A549 (cell line): ENCODE measurements around the gene CACNB3. TPM values are rescaled to one million over a fixed set of nuclear protein-coding genes. Genes with fewer than 3 reads are reported as not detected.

Experiments
- ATAC-seq, 2 experiments: fragments of 200-7000 bp in 1 of 2; fragments of >200 bp in 1 of 2; cut with Nextera tagmentation in 1 of 2; cut with Tn5 transposase in 1 of 2; 3 replicates each; pipeline versions ENCODE4 v1.8.0 to v1.9.1; 2018 to 2020; ENCODE audit warnings: mild to moderate bottlenecking in 1 of 2, moderate library complexity in 1 of 2
- CTCF ChIA-PET: fragments of 300-600 bp; sonication (Branson Sonifier 250); formaldehyde crosslinking; extraction: SDS; loops from one replicate; lab custom pipeline; 2021; ENCODE audit warnings: antibody characterized with exemption, inconsistent platforms; lab: Yijun Ruan, JAX
- POLR2A ChIA-PET: fragments of 350-600 bp; formaldehyde crosslinking; extraction: SDS; loops from one replicate; lab custom pipeline; 2021; ENCODE audit warnings: antibody characterized with exemption, inconsistent platforms; lab: Yijun Ruan, JAX
- DNase-seq, 2 experiments: peaks; one replicate each; pipeline versions ENCODE4 v3.0.0 to v3.0.0-alpha.2; 2011 to 2016; ENCODE audit warnings: low read depth in 1 of 2, low spot score in 1 of 2
- FAIRE-seq: peaks from 2 replicates; lab custom pipeline; 2011; peaks lifted over from hg19 to GRCh38; lab: Jason Lieb, UNC
- H3K27ac ChIP-seq, 2 experiments: fragments of >200 bp; sonication (Bioruptor Twin); formaldehyde crosslinking; 3 replicates each; pipeline ENCODE4 v1.5.1; 2016 to 2017
- H3K4me1 ChIP-seq: fragments of >200 bp; sonication (Bioruptor Twin); formaldehyde crosslinking; 3 replicates; pipeline ENCODE4 v1.6.1; 2016
- H3K4me2 ChIP-seq: fragments of >200 bp; sonication (Bioruptor Twin); formaldehyde crosslinking; 3 replicates; pipeline ENCODE4 v1.6.1; 2016
- H3K4me3 ChIP-seq: fragments of >200 bp; sonication (Bioruptor Twin); formaldehyde crosslinking; 3 replicates; pipeline ENCODE4 v1.5.1; 2016
- H3K9me3 ChIP-seq: fragments of >200 bp; sonication (Bioruptor Twin); formaldehyde crosslinking; 3 replicates; pipeline ENCODE4 v1.6.1; 2016
- BCL3 ChIP-seq: fragments of >200 bp; sonication (Bioruptor Twin); formaldehyde crosslinking; IDR thresholded peaks from 3 replicates; pipeline ENCODE4 v1.6.1; 2016
- CHD2 ChIP-seq: fragments of 150-350 bp; IDR thresholded peaks from 2 replicates; pipeline ENCODE4 v1.6.1; 2014; ENCODE audit warnings: low read length; ENCODE audit not compliant: partially characterized antibody
- E2F6 ChIP-seq: IDR thresholded peaks from 2 replicates; pipeline ENCODE4 v1.6.1; 2012; ENCODE audit warnings: low read depth, borderline replicate concordance
- EHF ChIP-seq: fragments of 250-450 bp; sonication (Bioruptor Pico); IDR thresholded peaks from 2 replicates; pipeline ENCODE4 v1.5.0; 2020; ENCODE audit warnings: mild to moderate bottlenecking
- ELK1 ChIP-seq: fragments of 150-350 bp; IDR thresholded peaks from 2 replicates; pipeline ENCODE4 v1.6.1; 2014; ENCODE audit warnings: low read depth, mild to moderate bottlenecking, low read length
- EP300 ChIP-seq, 2 experiments: fragments of >200 bp; sonication (Bioruptor Twin); formaldehyde crosslinking; IDR thresholded peaks; 2 replicates in 1 of 2; 3 replicates in 1 of 2; pipeline ENCODE4 v1.6.1; 2016 to 2017
- ESRRA ChIP-seq: fragments of 150-350 bp; IDR thresholded peaks from 2 replicates; pipeline ENCODE4 v1.6.1; 2014; ENCODE audit warnings: mild to moderate bottlenecking, low read length, borderline replicate concordance
- FOSB ChIP-seq: fragments of 250-450 bp; sonication (Bioruptor Pico); IDR thresholded peaks from 2 replicates; pipeline ENCODE4 v1.5.0; 2020; ENCODE audit warnings: mild to moderate bottlenecking, moderate library complexity
- FOSL2 ChIP-seq, 2 experiments: fragments of 450-650 bp in 1 of 2; fragments of >200 bp in 1 of 2; sonication (Bioruptor Twin) in 1 of 2; formaldehyde crosslinking; IDR thresholded peaks; 2 replicates each; pipeline versions ENCODE4 v1.5.0 to v1.6.1; 2016 to 2020; ENCODE audit warnings: mild to moderate bottlenecking in 1 of 2, moderate library complexity in 1 of 2
- FOXS1 ChIP-seq: fragments of 250-450 bp; sonication (Bioruptor Pico); IDR thresholded peaks from 2 replicates; pipeline ENCODE4 v1.5.0; 2020; ENCODE audit warnings: mild to moderate bottlenecking, moderate library complexity
- GATA3 ChIP-seq: IDR thresholded peaks from 2 replicates; pipeline ENCODE4 v1.6.1; 2012; ENCODE audit warnings: borderline replicate concordance
- HEYL ChIP-seq: fragments of 250-450 bp; sonication (Bioruptor Pico); IDR thresholded peaks from 2 replicates; pipeline ENCODE4 v1.8.0; 2021; ENCODE audit warnings: mild to moderate bottlenecking, moderate library complexity
- HMGXB4 ChIP-seq: fragments of 250-450 bp; sonication (Bioruptor Pico); IDR thresholded peaks from 2 replicates; pipeline ENCODE4 v1.5.0; 2021; ENCODE audit warnings: mild to moderate bottlenecking, moderate library complexity, borderline replicate concordance
- HOXB13 ChIP-seq: fragments of 250-450 bp; sonication (Bioruptor Pico); IDR thresholded peaks from 2 replicates; pipeline ENCODE4 v1.5.0; 2020; ENCODE audit warnings: low read depth, mild to moderate bottlenecking, moderate library complexity
- HOXB5 ChIP-seq: fragments of 250-450 bp; sonication (Bioruptor Pico); IDR thresholded peaks from 2 replicates; pipeline ENCODE4 v1.5.0; 2020; ENCODE audit warnings: mild to moderate bottlenecking, moderate library complexity
- KDM1A ChIP-seq: fragments of 200-600 bp; sonication (generic); IDR thresholded peaks from 2 replicates; pipeline ENCODE4 v1.6.1; 2016; ENCODE audit warnings: low read depth, mild to moderate bottlenecking
- MAFK ChIP-seq: fragments of 450-650 bp; IDR thresholded peaks from 2 replicates; pipeline ENCODE4 v1.6.1; 2014; ENCODE audit not compliant: partially characterized antibody
- MAX ChIP-seq: IDR thresholded peaks from 2 replicates; pipeline ENCODE4 v1.6.1; 2012
- MYC ChIP-seq: IDR thresholded peaks from 2 replicates; pipeline ENCODE4 v1.6.1; 2012; ENCODE audit warnings: mild to moderate bottlenecking, inconsistent platforms, low read length, improper control_type of control experiment, borderline replicate concordance
- NFE2L2 ChIP-seq: fragments of 150-350 bp; conservative IDR thresholded peaks from 2 replicates; pipeline ENCODE4 v1.6.1; 2014; ENCODE audit warnings: low read length
- NR3C1 ChIP-seq: fragments of >200 bp; sonication (Bioruptor Twin); formaldehyde crosslinking; IDR thresholded peaks from 3 replicates; pipeline ENCODE4 v1.6.1; 2017
- POLR2AphosphoS2 ChIP-seq: conservative IDR thresholded peaks from 2 replicates; pipeline ENCODE4 v1.6.1; 2012; ENCODE audit warnings: low read length, improper control_type of control experiment, inconsistent platforms
- RCOR1 ChIP-seq: fragments of 150-350 bp; IDR thresholded peaks from 2 replicates; pipeline ENCODE4 v1.6.1; 2014; ENCODE audit warnings: antibody characterized with exemption, low read length, low read depth
- RFX5 ChIP-seq: fragments of 450-650 bp; IDR thresholded peaks from 2 replicates; pipeline ENCODE4 v1.7.1; 2014; ENCODE audit warnings: antibody characterized with exemption, mild to moderate bottlenecking, moderate library complexity
- ZFP36 ChIP-seq: fragments of 450-650 bp; IDR thresholded peaks from 2 replicates; pipeline ENCODE4 v1.6.1; 2014; ENCODE audit warnings: borderline replicate concordance; ENCODE audit not compliant: partially characterized antibody
- WGBS: methylation state at CpG from one replicate; pipeline ENCODE4 v1.1.6; 2017; ENCODE audit errors: missing lambda C conversion rate; 5-methylcytosine and 5-hydroxymethylcytosine counted together
- polyA plus RNA-seq, 4 experiments: library from polyadenylated mRNA; depleted of rRNA in 3 of 4; stranded (reverse); fragments of >200 nt; fragmentation: RNase III in 1 of 4; extraction: RNeasy Plus Mini Kit Qiagen cat#74134 plus additional on column Dnase treatment in 1 of 4; gene quantifications; 2 replicates in 3 of 4; 3 replicates in 1 of 4; pipeline ENCODE4 v1.2.3, GENCODE V29; 2011 to 2017

The CACNB3 gene
- polyA plus RNA-seq, 2 of the 4 experiments (the other 2 are of a cell fraction): 12.9 to 23.9 TPM

GRCh38 chr12:48813465-48814261 lies 4.6 kb upstream of the CACNB3 start:
- ATAC-seq (peak in 1 of 2 experiments; percentile 1; a peak in 2 of 6 replicates), FAIRE-seq (no peak), DNase-seq (no peak)
- 41% methylated on average over 18 of the region's 18 CpGs for whole genome bisulfite sequencing
- peak overlapping the region; percentile 91 for H3K4me2 ChIP-seq
- TF ChIP-seq MAX: no peak
- no peak for TF ChIP-seq MAFK
- no peak for TF ChIP-seq EHF
- TF ChIP-seq GATA3: no peak
- TF ChIP-seq RFX5: no peak
- no peak for TF ChIP-seq ELK1
- TF ChIP-seq BCL3: no peak
- no peak for TF ChIP-seq FOSB (CRISPR knock-in tag)
- TF ChIP-seq KDM1A: no peak
- no peak for TF ChIP-seq HOXB5
- no peak for TF ChIP-seq FOXS1
- TF ChIP-seq MYC: no peak
- no peak for TF ChIP-seq HEYL (CRISPR knock-in tag)
- no peak for TF ChIP-seq NR3C1
- no peak for TF ChIP-seq HMGXB4 (CRISPR knock-in tag)
- TF ChIP-seq FOSL2 (IDR thresholded peaks at IDR 0.05): no peak
- TF ChIP-seq FOSL2 (CRISPR knock-in tag; IDR thresholded peaks at IDR 0.05): no peak
- no peak for TF ChIP-seq ESRRA
- no peak for TF ChIP-seq RCOR1
- TF ChIP-seq, all 56 proteins: peak for 0
- Histone ChIP-seq H3K27ac (peak overlapping the region; percentile 93 to 95), H3K4me3 (peak overlapping the region; percentile 81), H3K9me3 (no peaks in the 10 kb centered on the region), H3K4me1 (peaks cover 48% of the 10 kb centered on the region)
- ChIA-PET POLR2A (no interaction called here), CTCF (interaction anchor here (0.8 to 12.6 kb wide), 42 partner anchors 16 to 179 kb away, joined by 3 to 230 read pairs (median 6); partner anchors contain the start of genes ADCY6, DDX23, KANSL2 and WNT1)

- H3K4me1 ChIP-seq: peaks cover 48% of the 10 kb centered on the region
- DNase-seq (peak; percentile 82 to 87), ATAC-seq (peak; percentile 69 to 84), FAIRE-seq (no peak)
- H3K27ac ChIP-seq: peak overlapping the region; percentile 93 to 95
- peak overlapping the region; percentile 81 for H3K4me3 ChIP-seq
- peak overlapping the region; percentile 91 for H3K4me2 ChIP-seq
- POLR2A ChIA-PET: no interaction called here
- under 1% methylated on average over 55 of the region's 70 CpGs for WGBS
- no peaks in the 10 kb centered on the region for H3K9me3 ChIP-seq
- CTCF ChIA-PET: interaction anchor here (0.6 to 12.6 kb wide), 58 partner anchors 16 to 305 kb away, joined by 3 to 230 read pairs (median 4); partner anchors contain the start of genes ADCY6, DDX23, FKBP11 and KANSL2
- no peak for TF ChIP-seq CHD2
- 0 out of 3 replicates have a peak, but pooled peaks have one; percentile 9 for TF ChIP-seq BCL3
- TF ChIP-seq POLR2AphosphoS2: no peak
- TF ChIP-seq HOXB13 (CRISPR knock-in tag): no peak
- TF ChIP-seq E2F6: peak; percentile 54; the same call in 1 of the 2 replicates
- no peak for TF ChIP-seq NFE2L2
- no peak for TF ChIP-seq ELK1
- no peak for TF ChIP-seq EP300 (IDR thresholded peaks at IDR 0.05)
- TF ChIP-seq ZFP36: no peak
Measured at GRCh38 chr12:48814262-48815125, 3.8 kb upstream of the CACNB3 start.
